K562 (cell line): Measurements from ENCODE around the gene MAL. TPM values are rescaled to one million over a fixed set of nuclear protein-coding genes. Genes with fewer than 3 reads are reported as not detected.

ENCODE experiments used
- ATAC-seq: fragments of 200-7000 bp; cut with Tn5 transposase; 3 replicates; pipeline ENCODE4 v1.9.1; 2020; ENCODE audit warnings: moderate library complexity
- BruUV-seq: library from RNA; stranded (reverse); fragments of 400-500 nt; replicated peaks from 2 replicates; lab custom pipeline; 2021; lab: Mats Ljungman, UMichigan
- CTCF ChIA-PET: fragments of 300-600 bp; formaldehyde crosslinking; extraction: SDS; loops from one replicate; lab custom pipeline; 2021; ENCODE audit warnings: low intra/inter-chr PET ratio; lab: Yijun Ruan, JAX
- POLR2A ChIA-PET: fragments of 300-600, 350-650 bp; sonication (Branson Sonifier 250); formaldehyde crosslinking; extraction: SDS; loops from one replicate; lab custom pipeline; 2021; ENCODE audit warnings: antibody characterized with exemption, inconsistent platforms; lab: Yijun Ruan, JAX
- DNase-seq, 4 experiments: peaks; one replicate each; pipeline versions ENCODE4 v3.0.0 to v3.0.0-alpha.2; 2011 to 2018; ENCODE audit warnings: low spot score in 3 of 4, mixed read lengths in 3 of 4; ENCODE audit errors: extremely low read depth in 1 of 4
- FAIRE-seq: peaks from 2 replicates; lab custom pipeline; 2011; peaks lifted over from hg19 to GRCh38; lab: Jason Lieb, UNC
- H2AFZ ChIP-seq: 2 replicates; pipeline ENCODE4 v1.6.0; 2011; ENCODE audit warnings: low read depth, low read length, control low read depth, inconsistent platforms
- H3K27ac ChIP-seq: fragments of 200-600 bp; 3 replicates; pipeline ENCODE4 v1.8.0; 2011; ENCODE audit warnings: low read depth, mild to moderate bottlenecking, control low read depth, inconsistent platforms, low read length, moderate library complexity, mixed read lengths; ENCODE audit errors: extremely low read depth
- H3K27me3 ChIP-seq, 2 experiments: fragments of 300-600 bp in 1 of 2; 2 replicates in 1 of 2; 3 replicates in 1 of 2; pipeline versions ENCODE4 v1.6.0 to v1.8.0; 2011; ENCODE audit warnings: inconsistent platforms in 2 of 2, low read length in 2 of 2, mild to moderate bottlenecking in 1 of 2, mixed read lengths in 1 of 2, moderate library complexity in 1 of 2; ENCODE audit not compliant: control insufficient read depth in 2 of 2, insufficient read depth in 2 of 2
- H3K36me3 ChIP-seq: fragments of 300-600 bp; 3 replicates; pipeline ENCODE4 v1.8.0; 2011; ENCODE audit warnings: mild to moderate bottlenecking, low read length, inconsistent platforms; ENCODE audit not compliant: control insufficient read depth, insufficient read depth
- H3K4me1 ChIP-seq, 2 experiments: fragments of 200-600 bp in 1 of 2; replicated peaks in 1 of 2; 2 replicates in 1 of 2; 3 replicates in 1 of 2; pipeline versions ENCODE4 v1.5.1 to v1.8.0; 2011; ENCODE audit warnings: inconsistent platforms in 2 of 2, low read length in 2 of 2, mild to moderate bottlenecking in 1 of 2, mixed read lengths in 1 of 2, moderate library complexity in 1 of 2; ENCODE audit not compliant: control insufficient read depth in 2 of 2, insufficient read depth in 2 of 2
- H3K4me2 ChIP-seq: 2 replicates; pipeline ENCODE4 v1.6.1; 2011; ENCODE audit warnings: low read length, control low read depth, inconsistent platforms, mixed read lengths; ENCODE audit not compliant: insufficient read depth
- H3K4me3 ChIP-seq: fragments of 200-600 bp; sonication (generic), shearing (Covaris generic); 2 replicates; pipeline ENCODE4 v1.5.1; 2016; ENCODE audit warnings: control low read depth, inconsistent platforms
- H3K79me2 ChIP-seq: fragments of 200-600 bp; 3 replicates; pipeline ENCODE4 v1.8.0; 2011; ENCODE audit warnings: low read length, inconsistent platforms; ENCODE audit not compliant: control insufficient read depth, insufficient read depth
- H3K9ac ChIP-seq, 2 experiments: 2 replicates each; pipeline versions ENCODE4 v1.6.0 to v1.6.1; 2011; ENCODE audit warnings: low read depth in 2 of 2, low read length in 2 of 2, control low read depth in 1 of 2, inconsistent platforms in 1 of 2, mild to moderate bottlenecking in 1 of 2, mixed read lengths in 1 of 2; ENCODE audit not compliant: insufficient read depth in 1 of 2
- H3K9me1 ChIP-seq: one replicate; pipeline ENCODE4 v1.6.0; 2011; ENCODE audit warnings: inconsistent platforms, mild to moderate bottlenecking, low read length, moderate library complexity; ENCODE audit not compliant: control insufficient read depth, insufficient read depth
- H3K9me3 ChIP-seq: replicated peaks from 2 replicates; pipeline ENCODE4 v1.5.1; 2011; ENCODE audit warnings: low read depth, low read length, inconsistent platforms; ENCODE audit not compliant: control insufficient read depth, insufficient read depth
- H4K20me1 ChIP-seq: replicated peaks from 2 replicates; pipeline ENCODE4 v1.6.1; 2011; ENCODE audit warnings: low read length, inconsistent platforms, mixed read lengths; ENCODE audit not compliant: control insufficient read depth, insufficient read depth
- ARHGAP35 ChIP-seq: fragments of 450-650 bp; IDR thresholded peaks from 2 replicates; pipeline ENCODE4 v1.6.1; 2018; ENCODE audit not compliant: partially characterized antibody
- FIP1L1 ChIP-seq: fragments of 200-400 bp; formaldehyde crosslinking; IDR thresholded peaks from 2 replicates; pipeline ENCODE4 v1.6.1; 2018; ENCODE audit warnings: mild to moderate bottlenecking, low read depth, low read length; ENCODE audit not compliant: poor library complexity, severe bottlenecking
- FOS ChIP-seq: IDR thresholded peaks from 3 replicates; pipeline ENCODE4 v1.6.1; 2011; ENCODE audit not compliant: insufficient read length; ENCODE audit errors: extremely low read depth
- FOXJ2 ChIP-seq: fragments of 200-800 bp; sonication (Bioruptor generic); IDR thresholded peaks from 2 replicates; pipeline ENCODE4 v1.6.1; 2016; ENCODE audit warnings: missing genetic modification characterization, missing compliant biosample characterization
- HNRNPL ChIP-seq: fragments of 200-400 bp; formaldehyde crosslinking; IDR thresholded peaks from 2 replicates; pipeline ENCODE4 v1.6.1; 2017; ENCODE audit warnings: low read depth, mild to moderate bottlenecking, low read length
- KLF10 ChIP-seq: fragments of 250-450 bp; sonication (Bioruptor Pico); IDR thresholded peaks from 2 replicates; pipeline ENCODE4 v1.6.1; 2021; ENCODE audit warnings: matching md5 sums
- MCM2 ChIP-seq: fragments of 450-650 bp; IDR thresholded peaks from 2 replicates; pipeline ENCODE4 v1.6.1; 2017; ENCODE audit warnings: low read depth, mild to moderate bottlenecking
- NR4A1 ChIP-seq, 2 experiments: fragments of 250-450 bp in 1 of 2; fragments of 450-650 bp in 1 of 2; sonication (Bioruptor Pico) in 1 of 2; IDR thresholded peaks; 2 replicates each; pipeline versions ENCODE4 v1.4.0 to v1.6.1; 2016 to 2020; ENCODE audit warnings: mild to moderate bottlenecking in 2 of 2, missing compliant biosample characterization in 1 of 2, missing genetic modification characterization in 1 of 2, moderate library complexity in 1 of 2
- SRSF7 ChIP-seq: fragments of 200-400 bp; formaldehyde crosslinking; optimal IDR thresholded peaks from 2 replicates; pipeline ENCODE3; 2017; ENCODE audit warnings: mild to moderate bottlenecking, low read depth, low read length
- ZNF140 ChIP-seq: fragments of 250-450 bp; sonication (Bioruptor Pico); IDR thresholded peaks from 2 replicates; pipeline ENCODE4 v1.8.0; 2021; ENCODE audit warnings: moderate library complexity, mild to moderate bottlenecking, inconsistent platforms
- WGBS: fragments of 100-300 bp; shearing (Covaris generic); methylation state at CpG from one replicate; pipeline ENCODE4 v1.1.6; 2016; ENCODE audit warnings: low coverage, mixed read lengths; ENCODE audit not compliant: insufficient coverage; ENCODE audit errors: missing lambda C conversion rate; 5-methylcytosine and 5-hydroxymethylcytosine counted together
- in situ Hi-C: fragments of 300-500 bp; cut with MboI; formaldehyde crosslinking; loops from 4 replicates; pipeline ENCODE4 v1.15.0; 2018; ENCODE audit warnings: inconsistent platforms, mixed read lengths
- intact Hi-C: fragments of 100-400 bp; cut with micrococcal nuclease; formaldehyde crosslinking; loops from 2 replicates; pipeline ENCODE4 v1.14.2; 2022
- polyA plus RNA-seq, 8 experiments: library from polyadenylated mRNA; depleted of rRNA in 4 of 8; stranded (reverse) in 5 of 8; unstranded in 3 of 8; fragments of >200 nt; fragmentation: Nextera tagmentation in 2 of 8; fragmentation: Illumina TruSeq in 1 of 8; extraction: Ambion mirVana in 2 of 8; extraction: Trizol in 1 of 8; gene quantifications; 2 replicates each; pipeline versions ENCODE4 v1.2.1 to v1.2.3, GENCODE V29; 2011 to 2014; ENCODE audit warnings: inconsistent platforms in 1 of 8, missing spikeins in 1 of 8
- total RNA-seq, 7 experiments: library from RNA; depleted of rRNA in 6 of 7; stranded (reverse); fragments of >200 nt in 6 of 7; fragmentation: Illumina TruSeq in 2 of 7; extraction: Trizol in 2 of 7; gene quantifications; 2 replicates each; pipeline versions ENCODE4 v1.2.1 to v1.2.3, GENCODE V29; 2011 to 2021; ENCODE audit warnings: low replicate concordance in 1 of 7
- TF ChIP-seq, protein P1 (sequence below): IDR thresholded peaks from 2 replicates; pipeline ENCODE4 v1.6.1; 2014; ENCODE audit warnings: antibody characterized with exemption
- TF ChIP-seq, protein P2 (sequence below): fragments of 250-450 bp; sonication (Bioruptor Pico); IDR thresholded peaks from 2 replicates; pipeline ENCODE4 v1.5.1; 2021; ENCODE audit warnings: mild to moderate bottlenecking

The MAL gene
- total and polyA plus RNA-seq, 9 of the 15 experiments (the other 6 are each of a cell fraction or from before 2014, with no cell fraction given), result not detected

DNA sequence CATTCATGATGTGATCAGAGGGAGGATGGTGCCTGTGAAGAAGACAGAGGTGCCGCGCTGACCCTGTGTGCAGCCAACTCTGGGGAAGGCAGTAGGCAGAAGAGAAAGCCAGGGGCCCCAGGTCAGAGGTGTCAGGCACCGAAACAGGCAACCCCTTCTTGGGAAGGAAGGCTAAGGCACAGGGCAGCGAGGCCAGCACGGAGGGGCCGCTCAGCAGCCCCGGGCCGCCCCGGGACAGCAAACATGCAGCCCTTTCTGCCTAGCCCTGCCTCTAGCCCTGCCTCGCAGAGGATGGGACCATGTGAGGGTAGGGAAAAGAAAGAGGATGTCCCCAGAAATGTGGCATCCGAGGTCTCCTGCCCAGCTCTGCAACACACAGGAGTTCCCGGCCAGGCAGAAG is 7.7 kb upstream of the MAL start:
- no peak overlapping the region for H3K4me2 ChIP-seq
- WGBS, result 0% methylated on average over 12 of the region's 12 CpGs
- H3K9me1 ChIP-seq, result no peaks in the 10 kb centered on the region
- DNase-seq, result no peak
- no TSS peak for BruUV-seq
- no peak overlapping the region for H3K9ac ChIP-seq
- H3K27me3 ChIP-seq, result peaks cover 25 to 89% of the 10 kb centered on the region in 2 experiments; a peak in 4 of 5 replicates
- H2AFZ ChIP-seq, result no peak overlapping the region
- no peaks in the 10 kb centered on the region for H3K9me3 ChIP-seq
- no peak for FAIRE-seq
- no peak overlapping the region for H3K27ac ChIP-seq
- ChIA-PET CTCF (no interaction called here), POLR2A (no interaction called here)
- no peaks in the 10 kb centered on the region for H3K79me2 ChIP-seq
- H3K36me3 ChIP-seq, result no peaks in the 10 kb centered on the region
- no peak for ATAC-seq
- intact Hi-C loops, result no loop called here
- no peak for TF ChIP-seq HNRNPL
- no peak for TF ChIP-seq ZNF140
- TF ChIP-seq FOS, result no peak
- TF ChIP-seq NR4A1 (CRISPR knock-in tag; IDR thresholded peaks at IDR 0.05), result no peak
- no peak for TF ChIP-seq NR4A1 (tag; IDR thresholded peaks at IDR 0.05)
- no peak for TF ChIP-seq SRSF7
- TF ChIP-seq, protein P1, sequence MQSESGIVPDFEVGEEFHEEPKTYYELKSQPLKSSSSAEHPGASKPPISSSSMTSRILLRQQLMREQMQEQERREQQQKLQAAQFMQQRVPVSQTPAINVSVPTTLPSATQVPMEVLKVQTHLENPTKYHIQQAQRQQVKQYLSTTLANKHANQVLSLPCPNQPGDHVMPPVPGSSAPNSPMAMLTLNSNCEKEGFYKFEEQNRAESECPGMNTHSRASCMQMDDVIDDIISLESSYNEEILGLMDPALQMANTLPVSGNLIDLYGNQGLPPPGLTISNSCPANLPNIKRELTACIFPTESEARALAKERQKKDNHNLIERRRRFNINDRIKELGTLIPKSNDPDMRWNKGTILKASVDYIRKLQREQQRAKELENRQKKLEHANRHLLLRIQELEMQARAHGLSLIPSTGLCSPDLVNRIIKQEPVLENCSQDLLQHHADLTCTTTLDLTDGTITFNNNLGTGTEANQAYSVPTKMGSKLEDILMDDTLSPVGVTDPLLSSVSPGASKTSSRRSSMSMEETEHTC, result no peak
- no peak for TF ChIP-seq FIP1L1
- TF ChIP-seq ARHGAP35, result no peak
- TF ChIP-seq FOXJ2 (tag), result no peak
- no peak for TF ChIP-seq KLF10 (CRISPR knock-in tag)
- TF ChIP-seq, protein P2, sequence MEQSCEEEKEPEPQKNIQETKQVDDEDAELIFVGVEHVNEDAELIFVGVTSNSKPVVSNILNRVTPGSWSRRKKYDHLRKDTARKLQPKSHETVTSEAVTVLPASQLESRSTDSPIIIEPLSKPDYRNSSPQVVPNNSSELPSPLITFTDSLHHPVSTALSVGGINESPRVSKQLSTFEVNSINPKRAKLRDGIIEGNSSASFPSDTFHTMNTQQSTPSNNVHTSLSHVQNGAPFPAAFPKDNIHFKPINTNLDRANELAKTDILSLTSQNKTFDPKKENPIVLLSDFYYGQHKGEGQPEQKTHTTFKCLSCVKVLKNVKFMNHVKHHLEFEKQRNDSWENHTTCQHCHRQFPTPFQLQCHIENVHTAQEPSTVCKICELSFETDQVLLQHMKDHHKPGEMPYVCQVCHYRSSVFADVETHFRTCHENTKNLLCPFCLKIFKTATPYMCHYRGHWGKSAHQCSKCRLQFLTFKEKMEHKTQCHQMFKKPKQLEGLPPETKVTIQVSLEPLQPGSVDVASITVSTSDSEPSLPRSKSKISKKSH (CRISPR knock-in tag), result no peak
- TF ChIP-seq MCM2, result no peak
- no peak overlapping the region for H3K4me3 ChIP-seq
- H4K20me1 ChIP-seq, result peaks cover 9% of the 10 kb centered on the region; the same call in 1 of the 2 replicates
- H3K4me1 ChIP-seq, result peaks cover 0 to 3% of the 10 kb centered on the region in 2 experiments; a peak in 2 of 5 replicates
- in situ Hi-C loops, result no loop called here
